ENCODE results near the gene NMNAT2. TPM values are rescaled to one million over a fixed set of nuclear protein-coding genes. Genes with fewer than 3 reads are reported as not detected.

Gene NMNAT2
- total and polyA plus RNA-seq, 2 experiments from 2014 or later: 2.4 to 4.2 TPM

DNA sequence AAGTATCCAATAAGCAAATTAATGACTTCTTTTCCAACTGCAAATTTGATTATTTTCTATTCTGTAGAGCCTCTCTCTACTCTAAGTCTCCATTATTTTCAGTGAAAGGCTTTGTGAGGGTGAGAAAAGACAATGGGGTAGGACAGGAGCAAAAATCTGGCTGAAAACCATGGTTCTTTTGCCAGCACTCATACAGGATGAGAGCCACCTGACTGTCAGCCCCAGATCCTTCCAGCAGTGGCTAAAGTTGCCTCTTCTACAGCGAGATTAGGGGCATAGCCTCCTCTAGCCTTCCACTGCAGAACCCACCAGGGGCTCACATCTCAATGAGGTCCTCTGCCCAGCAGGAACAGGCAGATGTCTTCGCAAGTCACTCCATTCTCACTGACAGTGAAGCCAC is 23.7 kb downstream of the NMNAT2 start:
- Histone ChIP-seq H3K9me3 (ENCODE audit: low read depth) (no peaks in the 10 kb centered on the region), H3K4me1 (ENCODE audit: insufficient read depth) (no peaks in the 10 kb centered on the region), H3K4me2 (ENCODE audit: unreplicated experiment) (no peak overlapping the region), H3K27me3 (replicated peaks; ENCODE audit: insufficient read depth) (peaks cover 62% of the 10 kb centered on the region), H3K27ac (no peak overlapping the region), H3K9ac (no peak overlapping the region), H3K36me3 (ENCODE audit: low read depth) (no peaks in the 10 kb centered on the region), H2AFZ (no peak overlapping the region), H4K20me1 (ENCODE audit: insufficient read depth) (no peaks in the 10 kb centered on the region), H3F3A (ENCODE audit: insufficient read depth) (no peaks in the 10 kb centered on the region), H3K9me2 (ENCODE audit: insufficient read depth) (0 out of 2 replicates have a peak, but pooled peaks cover 2% of the 10 kb centered on the region), H3K79me2 (ENCODE audit: insufficient read depth) (no peaks in the 10 kb centered on the region), H3K4me3 (no peak overlapping the region)
- no peak for DNase-seq
- in situ Hi-C loops (cut with MboI): no loop called here
- 34 to 40% methylated on average over 2 of the region's 2 CpGs for WGBS, 2 experiments (ENCODE audit: low coverage in 1 of 2, low lambda C conversion rate in 2 of 2, missing lambda C conversion rate in 2 of 2)
- TF ChIP-seq EZH2phosphoT487 (IDR thresholded peaks at IDR 0.05; ENCODE audit: insufficient read depth, low read depth) (no peak), EZH2 (IDR thresholded peaks at IDR 0.05; ENCODE audit: insufficient read depth, poor library complexity, severe bottlenecking) (no peak)

DNA sequence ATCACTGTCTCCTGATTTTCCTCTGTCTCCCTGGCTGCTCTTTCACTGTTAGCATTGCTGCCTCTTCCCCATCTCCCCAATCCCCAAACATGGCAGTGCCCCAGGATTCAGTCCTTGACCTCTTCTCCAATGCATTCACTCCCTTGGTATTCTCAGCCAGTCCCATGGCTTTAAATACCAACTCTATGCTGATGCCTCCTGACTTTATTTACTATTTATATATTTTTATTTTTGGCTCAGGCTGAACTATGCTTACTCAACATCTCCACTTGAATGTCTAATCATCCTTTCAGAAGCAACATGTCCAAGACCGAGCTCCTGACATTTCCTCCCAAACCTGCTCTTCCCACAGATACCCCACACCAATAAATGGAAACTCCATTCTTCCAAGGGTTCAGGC is 26.3 kb downstream of the NMNAT2 start:
- Histone ChIP-seq H3K9me3 (ENCODE audit: low read depth) (no peaks in the 10 kb centered on the region), H2AFZ (no peak overlapping the region), H3K27ac (no peak overlapping the region), H4K20me1 (ENCODE audit: insufficient read depth) (no peaks in the 10 kb centered on the region), H3K9me2 (ENCODE audit: insufficient read depth) (0 out of 2 replicates have a peak, but pooled peaks cover 2% of the 10 kb centered on the region), H3K9ac (no peak overlapping the region), H3K36me3 (ENCODE audit: low read depth) (no peaks in the 10 kb centered on the region), H3F3A (ENCODE audit: insufficient read depth) (no peaks in the 10 kb centered on the region), H3K27me3 (replicated peaks; ENCODE audit: insufficient read depth) (peaks cover 60% of the 10 kb centered on the region), H3K79me2 (ENCODE audit: insufficient read depth) (no peaks in the 10 kb centered on the region), H3K4me3 (no peak overlapping the region), H3K4me1 (ENCODE audit: insufficient read depth) (no peaks in the 10 kb centered on the region), H3K4me2 (ENCODE audit: unreplicated experiment) (no peak overlapping the region)
- no peak for TF ChIP-seq EZH2 (IDR thresholded peaks at IDR 0.05; ENCODE audit: insufficient read depth, poor library complexity, severe bottlenecking)
- TF ChIP-seq EZH2phosphoT487 (IDR thresholded peaks at IDR 0.05; ENCODE audit: insufficient read depth, low read depth): no peak
- WGBS, 2 experiments (ENCODE audit: low coverage in 1 of 2, low lambda C conversion rate in 2 of 2, missing lambda C conversion rate in 2 of 2): 52 to 55% methylated on average over 1 of the region's 1 CpG
- DNase-seq: no peak
- in situ Hi-C loops (cut with MboI): no loop called here

DNA sequence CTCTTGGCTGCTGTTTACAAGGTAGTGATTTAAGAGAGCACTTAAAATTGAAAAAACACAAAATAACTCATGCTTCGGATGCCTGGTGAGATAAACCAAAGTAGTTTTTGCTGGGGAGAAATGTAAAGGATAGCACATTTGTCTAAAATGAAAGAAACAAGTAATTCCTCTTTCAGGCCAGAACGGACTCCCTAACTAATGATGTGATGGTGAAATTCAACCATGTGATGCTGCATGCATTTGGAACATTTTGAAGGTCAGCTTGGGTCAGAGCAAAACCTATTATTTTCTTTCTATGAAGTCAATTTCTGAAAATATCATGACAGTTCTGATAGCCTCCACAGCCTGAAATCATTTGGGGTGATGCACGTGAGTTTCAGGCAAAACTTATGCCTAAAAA is 27.6 kb downstream of the NMNAT2 start:
- Histone ChIP-seq H3K9ac (no peak overlapping the region), H4K20me1 (ENCODE audit: insufficient read depth) (no peaks in the 10 kb centered on the region), H2AFZ (no peak overlapping the region), H3K4me1 (ENCODE audit: insufficient read depth) (no peaks in the 10 kb centered on the region), H3K27me3 (replicated peaks; ENCODE audit: insufficient read depth) (peaks cover 60% of the 10 kb centered on the region), H3K4me3 (no peak overlapping the region), H3K9me2 (ENCODE audit: insufficient read depth) (peaks cover 2% of the 10 kb centered on the region; the same call in 1 of the 2 replicates), H3F3A (ENCODE audit: insufficient read depth) (no peaks in the 10 kb centered on the region), H3K9me3 (ENCODE audit: low read depth) (no peaks in the 10 kb centered on the region), H3K27ac (no peak overlapping the region), H3K4me2 (ENCODE audit: unreplicated experiment) (no peak overlapping the region), H3K79me2 (ENCODE audit: insufficient read depth) (no peaks in the 10 kb centered on the region), H3K36me3 (ENCODE audit: low read depth) (no peaks in the 10 kb centered on the region)
- WGBS, 2 experiments (ENCODE audit: low coverage in 1 of 2, low lambda C conversion rate in 2 of 2, missing lambda C conversion rate in 2 of 2): 8 to 12% methylated on average over 3 of the region's 3 CpGs
- DNase-seq: no peak
- TF ChIP-seq EZH2phosphoT487 (IDR thresholded peaks at IDR 0.05; ENCODE audit: insufficient read depth, low read depth) (no peak), EZH2 (IDR thresholded peaks at IDR 0.05; ENCODE audit: insufficient read depth, poor library complexity, severe bottlenecking) (no peak)
- in situ Hi-C loops (cut with MboI): no loop called here

DNA sequence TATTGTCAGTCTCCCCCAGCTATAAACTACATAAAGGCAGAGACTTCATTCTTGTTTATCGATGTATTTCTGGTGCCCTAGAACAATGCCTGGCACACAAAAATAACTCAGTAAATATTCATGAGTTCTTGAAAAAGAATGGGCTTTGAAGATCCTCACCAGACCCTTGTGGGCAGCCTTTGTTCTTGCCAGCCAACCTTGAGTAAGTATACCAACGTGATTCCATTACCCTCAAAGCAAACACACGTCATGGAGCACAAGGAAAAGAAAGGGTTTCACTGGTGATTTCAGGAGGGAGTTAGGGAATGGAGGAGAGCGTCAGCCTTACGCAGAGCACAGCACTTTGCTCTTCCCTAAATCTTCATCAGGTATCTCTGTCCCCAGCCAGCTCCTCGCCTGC is 29.4 kb downstream of the NMNAT2 start:
- Histone ChIP-seq H3K4me2 (ENCODE audit: unreplicated experiment) (no peak overlapping the region), H3K9ac (no peak overlapping the region), H2AFZ (no peak overlapping the region), H3K27me3 (replicated peaks; ENCODE audit: insufficient read depth) (peaks cover 44% of the 10 kb centered on the region), H3K9me3 (ENCODE audit: low read depth) (no peaks in the 10 kb centered on the region), H3K4me1 (ENCODE audit: insufficient read depth) (no peaks in the 10 kb centered on the region), H3K9me2 (ENCODE audit: insufficient read depth) (peaks cover 2% of the 10 kb centered on the region; the same call in 1 of the 2 replicates), H3K4me3 (no peak overlapping the region), H4K20me1 (ENCODE audit: insufficient read depth) (no peaks in the 10 kb centered on the region), H3K27ac (no peak overlapping the region), H3K36me3 (ENCODE audit: low read depth) (no peaks in the 10 kb centered on the region), H3F3A (ENCODE audit: insufficient read depth) (no peaks in the 10 kb centered on the region), H3K79me2 (ENCODE audit: insufficient read depth) (no peaks in the 10 kb centered on the region)
- WGBS, 2 experiments (ENCODE audit: low coverage in 1 of 2, low lambda C conversion rate in 2 of 2, missing lambda C conversion rate in 2 of 2): 40 to 49% methylated on average over 6 of the region's 6 CpGs
- no peak for TF ChIP-seq EZH2 (IDR thresholded peaks at IDR 0.05; ENCODE audit: insufficient read depth, poor library complexity, severe bottlenecking)
- in situ Hi-C loops (cut with MboI): no loop called here
- no peak for DNase-seq

Measured in GM23248 (cell line).